ENCODE measurements around the gene ACADS.

DNA sequence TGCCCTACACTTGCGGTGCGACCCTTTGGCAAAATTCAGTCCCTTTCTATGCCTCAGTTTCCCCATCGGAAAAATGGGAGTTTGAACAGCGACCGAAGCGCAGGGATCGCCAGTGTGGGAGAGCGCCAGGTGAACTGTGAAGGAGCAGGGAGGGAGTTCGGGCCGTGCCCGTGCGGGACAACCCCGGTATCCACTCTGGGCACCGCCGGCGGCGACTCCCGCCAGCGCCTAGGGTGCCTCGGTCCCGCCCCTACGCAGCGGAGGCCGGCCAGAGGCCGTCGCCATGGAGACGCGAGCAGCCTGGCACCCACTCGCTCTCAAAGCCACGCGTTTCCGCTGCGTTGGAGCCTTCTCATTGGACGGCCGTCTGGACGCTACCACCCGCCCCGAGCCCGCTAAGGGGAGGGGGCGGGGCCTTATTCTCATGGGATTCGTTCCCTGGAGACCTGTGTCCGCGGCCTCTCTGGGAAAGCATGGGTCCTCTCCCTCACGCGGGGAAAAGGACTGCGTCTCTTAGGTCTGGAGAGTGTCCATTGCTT is 39.4 kb upstream of the ACADS start:
- TF ChIP-seq, protein P1, sequence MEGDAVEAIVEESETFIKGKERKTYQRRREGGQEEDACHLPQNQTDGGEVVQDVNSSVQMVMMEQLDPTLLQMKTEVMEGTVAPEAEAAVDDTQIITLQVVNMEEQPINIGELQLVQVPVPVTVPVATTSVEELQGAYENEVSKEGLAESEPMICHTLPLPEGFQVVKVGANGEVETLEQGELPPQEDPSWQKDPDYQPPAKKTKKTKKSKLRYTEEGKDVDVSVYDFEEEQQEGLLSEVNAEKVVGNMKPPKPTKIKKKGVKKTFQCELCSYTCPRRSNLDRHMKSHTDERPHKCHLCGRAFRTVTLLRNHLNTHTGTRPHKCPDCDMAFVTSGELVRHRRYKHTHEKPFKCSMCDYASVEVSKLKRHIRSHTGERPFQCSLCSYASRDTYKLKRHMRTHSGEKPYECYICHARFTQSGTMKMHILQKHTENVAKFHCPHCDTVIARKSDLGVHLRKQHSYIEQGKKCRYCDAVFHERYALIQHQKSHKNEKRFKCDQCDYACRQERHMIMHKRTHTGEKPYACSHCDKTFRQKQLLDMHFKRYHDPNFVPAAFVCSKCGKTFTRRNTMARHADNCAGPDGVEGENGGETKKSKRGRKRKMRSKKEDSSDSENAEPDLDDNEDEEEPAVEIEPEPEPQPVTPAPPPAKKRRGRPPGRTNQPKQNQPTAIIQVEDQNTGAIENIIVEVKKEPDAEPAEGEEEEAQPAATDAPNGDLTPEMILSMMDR (conservative IDR thresholded peaks at IDR 0.05; ENCODE audit: low read depth, low read length): no peak
- TF ChIP-seq EZH2 (IDR thresholded peaks at IDR 0.05; ENCODE audit: borderline replicate concordance, low read depth, low read length, poor library complexity, severe bottlenecking): no peak
